ENCODE data around the gene ACAP2.

- TF ChIP-seq POLR2A (IDR thresholded peaks at IDR 0.05; ENCODE audit: low read depth, low read length) = no peak
- no peak for TF ChIP-seq POLR2AphosphoS5 (IDR thresholded peaks at IDR 0.05; ENCODE audit: low read depth, low read length)
Observed at GRCh38 chr3:195410546-195410945, 32.3 kb downstream of the ACAP2 start.

All from GM12892 (cell line).